ENCODE results near the gene MRPL22.

DNA sequence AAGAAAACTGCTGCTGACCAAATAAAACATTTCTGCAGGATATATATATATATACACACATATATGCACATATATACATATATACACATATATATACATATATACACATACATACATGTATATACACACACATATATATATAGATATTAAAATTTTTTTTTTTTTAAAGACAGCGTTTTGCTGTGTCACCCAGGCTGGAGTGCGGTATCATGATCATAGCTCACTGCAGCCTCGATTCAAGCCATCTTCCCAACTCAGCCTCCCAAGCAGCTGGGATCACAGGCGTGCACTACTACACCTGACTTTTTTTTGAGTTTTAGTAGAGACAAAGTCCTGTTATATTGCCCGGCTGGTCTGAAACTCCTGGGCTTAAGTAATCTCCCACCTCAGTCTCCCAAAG is 2.7 kb downstream of the MRPL22 start:
- TF ChIP-seq, protein P1, sequence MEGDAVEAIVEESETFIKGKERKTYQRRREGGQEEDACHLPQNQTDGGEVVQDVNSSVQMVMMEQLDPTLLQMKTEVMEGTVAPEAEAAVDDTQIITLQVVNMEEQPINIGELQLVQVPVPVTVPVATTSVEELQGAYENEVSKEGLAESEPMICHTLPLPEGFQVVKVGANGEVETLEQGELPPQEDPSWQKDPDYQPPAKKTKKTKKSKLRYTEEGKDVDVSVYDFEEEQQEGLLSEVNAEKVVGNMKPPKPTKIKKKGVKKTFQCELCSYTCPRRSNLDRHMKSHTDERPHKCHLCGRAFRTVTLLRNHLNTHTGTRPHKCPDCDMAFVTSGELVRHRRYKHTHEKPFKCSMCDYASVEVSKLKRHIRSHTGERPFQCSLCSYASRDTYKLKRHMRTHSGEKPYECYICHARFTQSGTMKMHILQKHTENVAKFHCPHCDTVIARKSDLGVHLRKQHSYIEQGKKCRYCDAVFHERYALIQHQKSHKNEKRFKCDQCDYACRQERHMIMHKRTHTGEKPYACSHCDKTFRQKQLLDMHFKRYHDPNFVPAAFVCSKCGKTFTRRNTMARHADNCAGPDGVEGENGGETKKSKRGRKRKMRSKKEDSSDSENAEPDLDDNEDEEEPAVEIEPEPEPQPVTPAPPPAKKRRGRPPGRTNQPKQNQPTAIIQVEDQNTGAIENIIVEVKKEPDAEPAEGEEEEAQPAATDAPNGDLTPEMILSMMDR (IDR thresholded peaks at IDR 0.05): no peak
- TF ChIP-seq POLR2A (IDR thresholded peaks at IDR 0.05): no peak
